SU-DHL-6 (cell line): ENCODE measurements around the gene STK35.

Experiments
- CTCF ChIP-seq: fragments of 200-600 bp; sonication (generic); IDR thresholded peaks from one replicate; pipeline ENCODE4 v1.5.1; 2017; ENCODE audit warnings: antibody characterized with exemption, mild to moderate bottlenecking, low read length, moderate library complexity; ENCODE audit not compliant: insufficient read depth, poor library complexity, severe bottlenecking
- EZH2phosphoT487 ChIP-seq: fragments of 200-600 bp; sonication (generic), shearing (Covaris generic); conservative IDR thresholded peaks from 2 replicates; pipeline ENCODE4 v1.6.1; 2018; ENCODE audit warnings: mild to moderate bottlenecking, antibody characterized with exemption, low read length, moderate library complexity, mixed read lengths

GRCh38 chr20:2131366-2131765 is 29.7 kb downstream of the STK35 start:
- TF ChIP-seq CTCF (no peak), EZH2phosphoT487 (no peak)
